ENCODE data around the gene RHOBTB3. TPM values are rescaled to one million over a fixed set of nuclear protein-coding genes. Genes with fewer than 3 reads are reported as not detected.
"Not testable (repeated sequence)": the region's sequence is repeated elsewhere in the genome, so short reads cannot be mapped to it uniquely, and the experiment has no call there.

The RHOBTB3 gene
- total and polyA plus RNA-seq, 2 donors (not counting 3 experiments of a cell fraction or from before 2014, with no cell fraction given), result 44.1 to 52.1 TPM

DNA sequence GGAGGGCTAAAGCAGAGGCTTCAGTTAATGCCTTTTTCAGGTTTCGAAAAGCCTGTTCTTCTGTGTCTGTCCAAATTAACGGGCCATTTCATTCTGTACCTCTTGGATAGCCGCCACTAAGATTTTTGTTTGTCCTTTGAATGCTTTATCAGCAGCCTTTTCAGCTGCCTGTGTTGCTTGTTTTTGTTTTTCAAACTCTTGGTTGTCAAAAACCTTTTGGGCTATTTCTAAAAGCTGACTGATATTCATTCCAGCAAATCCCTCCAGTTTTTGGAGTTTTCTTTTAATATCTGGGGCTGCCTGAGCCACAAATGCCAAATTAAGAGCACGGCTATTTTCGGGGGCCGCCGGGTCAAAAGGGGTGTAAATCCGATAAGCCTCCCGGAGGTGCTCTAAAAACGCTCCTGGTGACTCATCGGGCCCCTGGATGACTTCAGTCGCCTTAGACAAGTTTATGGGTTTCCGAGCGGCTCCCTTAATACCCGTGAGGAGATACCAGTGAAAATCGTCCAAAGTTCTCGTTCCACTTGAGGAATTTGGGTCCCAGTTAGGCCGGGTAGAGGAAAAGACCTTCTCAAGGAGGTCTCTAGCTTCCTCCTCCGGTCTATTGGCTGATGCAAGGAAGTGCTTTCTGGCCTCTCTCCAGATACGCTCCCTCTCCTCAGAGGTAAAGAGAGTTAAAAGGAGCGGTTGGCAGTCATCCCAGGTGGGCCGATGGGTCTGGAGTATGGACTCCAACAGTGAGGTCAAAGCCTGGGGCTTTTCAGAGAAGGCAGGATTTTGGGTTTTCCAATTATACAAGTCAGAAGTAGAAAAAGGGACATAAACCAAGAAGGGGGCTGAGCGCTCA is 20.3 kb upstream of the RHOBTB3 start:
- H3K27me3 ChIP-seq (ENCODE audit: control insufficient read depth in 2 of 2, insufficient read depth in 2 of 2, low read length in 2 of 2); dilution Hi-C loops (cut with MboI; ENCODE audit: extremely low pct_ligation_motif_present, low sequenced_read_pairs); H3K36me3 ChIP-seq (ENCODE audit: control insufficient read depth in 2 of 2, extremely low read depth in 1 of 2, insufficient read depth in 2 of 2, low read length in 2 of 2); H3K79me2 ChIP-seq (ENCODE audit: control insufficient read depth, insufficient read depth, low read length); H3K4me2 ChIP-seq (ENCODE audit: insufficient read depth, low read length); POLR2A ChIA-PET; H3K4me3 ChIP-seq (replicated peaks in 1 of 3; ENCODE audit: insufficient read depth in 1 of 3, low read depth in 1 of 3, low read length in 3 of 3); H3K27ac ChIP-seq (ENCODE audit: insufficient read depth, low read depth, low read length); H3K9ac ChIP-seq (replicated peaks; ENCODE audit: extremely low read depth, insufficient read depth, low read length); intact Hi-C loops (cut with micrococcal nuclease); BruUV-seq (replicated peaks); H3K9me1 ChIP-seq (replicated peaks; ENCODE audit: control insufficient read depth, extremely low read depth, insufficient read depth, low read length); H3K9me3 ChIP-seq (replicated peaks; ENCODE audit: control insufficient read depth, insufficient read depth, low read length); H4K20me1 ChIP-seq (replicated peaks; ENCODE audit: control insufficient read depth, extremely low read depth, insufficient read depth, low read length); DNase-seq (ENCODE audit: low read depth, low spot score): not testable (repeated sequence)
- CTCF ChIA-PET, result interaction anchor here (1.3 to 1.6 kb wide), 2 partner anchors 13 to 70 kb away, joined by 4 read pairs; no protein-coding TSS in a partner anchor
- peaks cover 27% of the 10 kb centered on the region for H3K4me1 ChIP-seq (ENCODE audit: control insufficient read depth, extremely low read depth, insufficient read depth, low read length)
- H2AFZ ChIP-seq (ENCODE audit: low read depth, low read length), result peak overlapping the region; percentile 70
- peak; percentile 24 for FAIRE-seq

GRCh38 chr5:95711501-95712346 is 19.4 kb upstream of the RHOBTB3 start:
- no peaks in the 10 kb centered on the region for H3K79me2 ChIP-seq (ENCODE audit: control insufficient read depth, insufficient read depth, low read length)
- H4K20me1 ChIP-seq (replicated peaks; ENCODE audit: control insufficient read depth, extremely low read depth, insufficient read depth, low read length), result no peaks in the 10 kb centered on the region
- no peak overlapping the region for H3K9ac ChIP-seq (replicated peaks; ENCODE audit: extremely low read depth, insufficient read depth, low read length)
- H3K36me3 ChIP-seq (ENCODE audit: control insufficient read depth in 2 of 2, extremely low read depth in 1 of 2, insufficient read depth in 2 of 2, low read length in 2 of 2), result no peaks in the 10 kb centered on the region
- DNase-seq (ENCODE audit: low read depth, low spot score), result no peak
- no peaks in the 10 kb centered on the region for H3K9me1 ChIP-seq (replicated peaks; ENCODE audit: control insufficient read depth, extremely low read depth, insufficient read depth, low read length)
- POLR2A ChIA-PET, result no interaction called here
- H3K4me3 ChIP-seq (replicated peaks in 1 of 3; ENCODE audit: insufficient read depth in 1 of 3, low read depth in 1 of 3, low read length in 3 of 3), result no peak overlapping the region
- no peak for FAIRE-seq
- TF ChIP-seq EZH2 (IDR thresholded peaks at IDR 0.05; ENCODE audit: borderline replicate concordance, low read depth, low read length, severe bottlenecking) (no peak), FOS (IDR thresholded peaks at IDR 0.05; ENCODE audit: borderline replicate concordance, insufficient read depth, low read length) (no peak), MYC (IDR thresholded peaks at IDR 0.05; ENCODE audit: low read depth, low read length) (no peak), JUN (IDR thresholded peaks at IDR 0.05; ENCODE audit: borderline replicate concordance, insufficient read depth, insufficient read length, low read depth) (no peak), CTCF (IDR thresholded peaks at IDR 0.05; ENCODE audit: extremely low read depth in 1 of 2, insufficient read depth in 1 of 2, low read depth in 1 of 2, low read length in 2 of 2) (no peak), POLR2A (IDR thresholded peaks at IDR 0.05; ENCODE audit: low read depth, low read length) (no peak), POLR2AphosphoS5 (IDR thresholded peaks at IDR 0.05; ENCODE audit: insufficient read depth, low read depth, low read length) (no peak), MAX (IDR thresholded peaks at IDR 0.05; ENCODE audit: insufficient read depth, insufficient read length) (no peak), GATA2 (IDR thresholded peaks at IDR 0.05; ENCODE audit: insufficient read depth, insufficient read length, low read depth, low read length) (no peak)
- H3K4me1 ChIP-seq (ENCODE audit: control insufficient read depth, extremely low read depth, insufficient read depth, low read length), result peaks cover 33% of the 10 kb centered on the region
- intact Hi-C loops (cut with micrococcal nuclease), result no loop called here
- no peaks in the 10 kb centered on the region for H3K27me3 ChIP-seq (ENCODE audit: control insufficient read depth in 2 of 2, insufficient read depth in 2 of 2, low read length in 2 of 2)
- H2AFZ ChIP-seq (ENCODE audit: low read depth, low read length), result no peak overlapping the region
- H3K4me2 ChIP-seq (ENCODE audit: insufficient read depth, low read length), result no peak overlapping the region
- H3K27ac ChIP-seq (ENCODE audit: insufficient read depth, low read depth, low read length), result peak overlapping the region; percentile 34
- no TSS peak for BruUV-seq (replicated peaks)
- CTCF ChIA-PET, result interaction anchor here (1.3 kb wide), 1 partner anchor 14 kb away, joined by 4 read pairs; no protein-coding TSS in a partner anchor
- dilution Hi-C loops (cut with MboI; ENCODE audit: extremely low pct_ligation_motif_present, low sequenced_read_pairs), result no loop called here
- H3K9me3 ChIP-seq (replicated peaks; ENCODE audit: control insufficient read depth, insufficient read depth, low read length), result no peaks in the 10 kb centered on the region

Data from endothelial cell of umbilical vein (primary cell).